ENCODE measurements around the gene HVCN1.
"Not testable (repeated sequence)": the region's sequence is repeated elsewhere in the genome, so short reads cannot be mapped to it uniquely, and the experiment has no call there.

The HVCN1 gene, protein sequence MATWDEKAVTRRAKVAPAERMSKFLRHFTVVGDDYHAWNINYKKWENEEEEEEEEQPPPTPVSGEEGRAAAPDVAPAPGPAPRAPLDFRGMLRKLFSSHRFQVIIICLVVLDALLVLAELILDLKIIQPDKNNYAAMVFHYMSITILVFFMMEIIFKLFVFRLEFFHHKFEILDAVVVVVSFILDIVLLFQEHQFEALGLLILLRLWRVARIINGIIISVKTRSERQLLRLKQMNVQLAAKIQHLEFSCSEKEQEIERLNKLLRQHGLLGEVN

DNA sequence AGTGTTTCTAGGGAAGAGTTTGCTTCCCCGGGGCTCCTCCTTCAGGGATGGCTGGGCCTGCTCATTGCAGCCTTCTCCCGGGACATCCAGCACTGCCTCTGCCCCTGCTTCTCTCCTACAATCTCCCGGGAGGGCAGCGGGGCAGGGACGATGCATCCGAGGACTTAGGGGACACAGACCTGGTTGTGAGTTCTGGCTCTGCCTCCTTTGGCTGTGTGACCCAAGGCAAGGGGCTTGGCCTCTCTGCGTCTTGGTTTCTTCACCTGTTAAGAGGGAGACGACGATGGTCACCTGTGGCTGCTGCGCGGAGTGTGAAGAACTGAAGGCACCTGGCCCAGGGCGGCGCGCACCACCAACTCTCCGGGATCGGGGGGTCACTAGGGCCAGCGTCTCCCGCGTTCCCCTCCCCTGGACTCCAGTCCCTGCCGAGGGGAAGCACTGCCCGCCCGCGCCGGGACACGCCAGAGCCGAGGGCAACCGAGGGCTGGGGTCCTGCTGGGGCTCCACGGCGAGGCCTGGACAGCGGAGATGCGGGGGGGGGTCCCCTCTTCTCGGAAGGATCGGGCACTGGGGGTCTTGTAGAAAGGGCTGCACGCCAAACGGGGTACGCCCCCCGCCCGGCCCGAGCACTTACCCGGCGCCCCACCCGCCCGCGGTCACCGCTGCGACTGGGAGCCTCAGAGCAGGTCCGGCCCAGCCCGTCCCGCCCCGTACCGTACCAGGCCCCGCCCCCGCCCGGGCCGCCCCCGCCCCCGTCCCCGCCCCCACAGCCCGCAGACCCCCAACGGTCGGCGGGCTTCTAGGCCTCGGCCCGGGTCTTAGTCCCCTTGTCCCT lies at the start of gene HVCN1:
HVCN1 (minus strand) TSS at position 670 of the 835 bp plus-strand sequence. CDS start 5,870 bp downstream, outside the sequence.
- no peak for DNase-seq

DNA sequence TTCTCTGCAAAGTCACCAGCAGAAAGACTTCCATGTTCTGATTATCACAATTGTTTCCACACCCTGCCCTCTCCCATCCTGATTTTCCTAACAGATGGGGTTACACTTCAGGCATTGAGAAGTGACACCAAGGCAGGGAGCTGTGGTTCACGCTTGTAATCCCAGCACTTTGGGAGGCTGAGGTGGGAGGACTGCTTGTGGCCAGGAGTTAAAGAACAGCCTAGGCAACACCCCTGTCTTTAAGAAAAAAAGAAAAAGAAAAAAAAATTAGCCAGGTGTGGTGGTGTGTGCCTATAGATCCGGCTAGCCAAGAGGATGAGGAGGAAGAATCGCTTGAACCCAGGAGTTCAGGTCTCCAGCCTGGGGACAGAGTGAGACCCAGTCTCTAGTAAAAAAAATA lies 48.6 kb upstream of the HVCN1 start:
- no peak for DNase-seq

DNA sequence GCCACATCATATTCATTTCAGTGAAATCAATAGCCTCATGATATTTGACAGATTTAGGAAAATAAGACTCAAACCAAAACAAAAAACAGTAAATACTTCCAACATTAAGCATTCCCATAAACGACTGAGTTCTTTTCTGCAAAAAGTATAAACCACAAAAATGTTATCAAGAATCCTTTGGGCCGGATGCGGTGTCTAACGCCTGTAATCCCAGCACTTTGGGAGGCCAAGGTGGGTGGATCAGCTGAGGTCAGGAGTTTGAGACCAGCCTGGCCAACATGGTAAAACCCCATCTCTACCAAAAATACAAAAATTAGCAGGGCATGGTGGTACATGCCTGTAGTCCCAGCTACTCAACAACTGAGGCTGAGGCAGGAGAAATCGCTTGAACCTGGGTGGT lies 48.1 kb upstream of the HVCN1 start:
- DNase-seq = not testable (repeated sequence)

DNA sequence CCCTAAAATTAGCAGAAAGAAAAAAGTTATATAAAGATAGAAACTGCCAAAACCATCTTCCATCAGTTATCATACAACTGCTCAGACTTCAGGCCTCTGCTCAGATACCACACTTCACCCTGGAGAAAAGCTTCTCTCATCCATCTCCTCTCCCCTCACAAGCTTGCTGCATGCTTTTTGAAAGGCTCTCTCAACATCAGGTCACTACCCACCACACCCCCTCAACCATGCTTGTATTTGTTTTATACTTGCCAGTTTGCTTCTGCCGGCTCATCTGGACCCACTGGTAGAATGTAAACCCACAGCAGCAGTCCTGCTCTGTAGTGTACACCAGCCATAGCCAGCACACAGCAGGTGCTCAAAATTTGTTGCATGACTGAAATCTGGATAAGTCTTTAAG lies 45.0 kb upstream of the HVCN1 start:
- no peak for DNase-seq

DNA sequence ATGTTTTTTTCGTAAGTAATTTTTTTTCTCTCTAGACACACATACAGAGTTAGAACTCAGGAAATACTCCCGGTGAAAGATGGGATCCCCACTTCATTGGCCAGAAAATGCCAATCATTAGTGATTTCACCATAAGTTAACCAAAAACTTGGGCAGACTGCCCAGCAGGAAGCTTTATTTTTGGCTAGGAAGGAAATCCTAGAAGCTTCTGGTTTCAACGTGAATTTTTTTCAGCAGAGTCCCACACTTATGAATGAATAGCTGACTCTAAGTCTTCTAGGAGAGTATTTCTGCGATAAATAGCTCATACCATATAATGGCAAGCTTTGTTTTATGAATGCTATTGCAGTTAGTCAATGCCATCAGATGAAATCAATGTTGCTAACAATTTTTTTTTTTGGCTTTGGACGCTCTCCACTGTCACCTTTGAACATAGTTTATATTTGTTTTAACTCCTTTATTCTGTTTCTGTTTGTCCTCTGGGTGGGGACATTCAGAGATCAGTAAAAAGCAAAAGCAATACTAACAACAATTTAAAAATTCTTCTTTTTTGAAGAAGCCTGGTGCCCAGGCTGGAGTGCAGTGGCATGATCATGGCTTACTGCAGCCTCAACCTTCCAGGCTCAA lies 44.3 kb upstream of the HVCN1 start:
- DNase-seq = no peak

DNA sequence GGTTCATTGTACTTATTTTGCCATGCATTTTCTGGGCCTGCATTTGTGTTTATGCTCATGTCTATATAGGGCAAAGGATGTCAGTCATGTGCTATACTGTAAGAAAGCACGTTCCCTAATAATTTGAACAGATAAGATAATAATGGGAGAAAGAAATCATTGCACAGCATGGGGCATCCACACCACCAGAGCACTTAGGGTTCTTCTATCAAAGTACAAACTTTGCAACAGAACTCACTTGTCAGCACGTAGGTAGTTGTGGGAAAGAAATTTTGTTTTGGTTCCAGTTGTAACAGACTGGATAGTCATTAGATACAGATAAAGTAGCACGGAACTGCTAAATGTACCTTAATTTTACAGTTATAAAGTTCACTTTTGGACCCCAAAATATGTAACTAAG lies 43.7 kb upstream of the HVCN1 start:
- DNase-seq = no peak

DNA sequence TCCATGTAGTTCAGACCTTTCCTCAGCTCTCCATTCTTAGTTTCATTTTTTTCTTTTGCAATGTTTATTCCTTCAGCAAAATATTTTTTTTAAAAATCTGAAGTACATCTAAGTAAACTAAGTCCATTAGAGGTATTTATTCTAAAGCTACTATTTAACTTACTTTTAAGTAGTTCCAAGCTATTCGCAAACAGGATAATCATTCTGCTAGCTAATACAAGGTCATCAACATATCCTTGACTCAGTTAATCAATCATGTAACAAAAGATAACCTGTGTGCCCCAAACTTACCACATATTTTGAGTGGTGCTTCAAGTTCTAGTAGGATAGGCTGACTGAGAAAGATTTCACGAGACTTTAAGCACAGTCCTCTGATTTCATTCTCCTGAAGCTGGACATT lies 42.6 kb upstream of the HVCN1 start:
- no peak for DNase-seq

DNA sequence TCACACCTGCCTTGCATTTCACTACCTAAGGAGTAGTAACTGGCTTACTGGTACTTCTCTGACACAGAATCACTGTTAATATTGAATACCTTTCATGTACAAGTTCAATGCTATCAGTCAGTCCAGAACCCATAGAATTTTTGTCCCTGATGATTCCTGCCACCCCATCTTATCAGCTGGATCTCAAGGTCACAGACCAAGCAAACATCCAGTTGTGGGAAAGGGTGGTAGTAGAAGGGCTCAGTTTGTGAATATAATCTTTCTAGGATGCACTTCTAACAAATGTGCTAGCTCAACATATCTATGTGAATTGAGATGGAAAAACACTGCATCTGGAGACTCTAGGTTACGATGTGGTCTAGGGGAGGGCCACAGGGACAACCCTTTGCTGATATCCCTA lies 39.7 kb upstream of the HVCN1 start:
- no peak for DNase-seq

DNA sequence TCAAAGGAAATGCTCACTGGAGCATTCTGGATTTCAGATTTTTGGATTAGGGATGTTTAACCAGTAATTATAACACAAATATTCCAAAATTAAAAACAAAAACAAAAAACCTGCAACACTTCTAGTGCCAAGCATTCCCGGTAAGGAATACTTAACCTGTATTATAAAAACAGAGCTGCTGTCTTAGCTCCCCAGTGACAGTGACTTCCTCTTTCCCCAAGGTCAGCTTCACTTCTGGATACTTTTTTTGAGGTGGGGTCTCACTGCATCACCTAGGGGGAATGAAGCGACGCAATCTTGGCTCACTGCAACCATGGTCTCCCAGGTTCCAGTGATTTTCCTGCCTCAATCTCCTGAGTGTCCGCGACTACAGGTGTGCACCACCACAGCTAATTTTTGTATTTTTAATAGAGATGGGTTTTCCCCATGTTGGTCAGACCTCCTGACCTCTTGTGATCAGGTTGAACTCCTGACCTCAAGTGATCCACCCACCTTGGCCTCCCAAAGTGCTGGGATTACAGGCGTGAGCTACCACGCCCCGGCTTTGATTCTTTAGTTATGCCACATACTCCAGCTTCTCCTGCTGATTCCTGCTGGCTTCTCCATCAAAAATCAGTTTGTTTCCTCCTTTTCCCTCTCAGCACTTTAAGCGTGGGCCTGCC lies 37.9 kb upstream of the HVCN1 start:
- no peak for DNase-seq

DNA sequence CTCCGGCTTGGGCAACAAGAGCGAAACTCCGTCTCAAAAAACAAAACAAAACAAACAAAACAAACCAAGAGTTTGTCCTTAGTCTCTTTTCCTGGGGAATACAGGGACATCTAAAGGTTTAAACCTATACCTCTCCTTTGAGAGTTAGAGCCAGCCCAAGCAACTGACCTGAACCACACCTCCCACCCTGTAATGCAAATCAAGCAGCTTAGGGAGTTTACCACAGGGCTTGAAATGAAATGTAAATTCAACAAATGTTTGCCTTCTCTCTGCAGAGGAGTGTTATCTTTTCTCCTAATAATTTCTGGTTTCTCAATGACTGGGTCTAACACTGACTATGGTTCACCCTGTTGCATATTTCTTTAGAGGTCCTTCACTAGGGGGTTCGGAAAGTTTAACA lies 37.1 kb upstream of the HVCN1 start:
- no peak for DNase-seq

DNA sequence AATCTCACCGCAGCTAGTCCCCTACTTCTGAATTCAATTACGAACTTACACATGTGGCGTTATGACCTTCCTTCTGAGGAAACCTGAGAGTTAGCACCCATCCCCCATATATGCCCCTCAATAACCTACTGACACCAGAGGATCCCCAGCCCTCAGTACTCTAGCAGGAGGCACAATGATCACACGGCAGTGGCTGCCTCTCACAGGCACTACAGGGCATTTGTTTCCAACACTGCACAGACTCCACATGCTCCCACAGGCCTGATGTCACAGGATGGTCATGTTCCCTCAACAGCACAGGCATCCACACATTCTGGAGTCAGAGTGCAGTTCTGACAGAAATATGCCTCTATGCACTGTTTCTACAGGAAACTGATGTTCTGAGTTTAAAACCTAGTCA lies 36.4 kb upstream of the HVCN1 start:
- no peak for DNase-seq

DNA sequence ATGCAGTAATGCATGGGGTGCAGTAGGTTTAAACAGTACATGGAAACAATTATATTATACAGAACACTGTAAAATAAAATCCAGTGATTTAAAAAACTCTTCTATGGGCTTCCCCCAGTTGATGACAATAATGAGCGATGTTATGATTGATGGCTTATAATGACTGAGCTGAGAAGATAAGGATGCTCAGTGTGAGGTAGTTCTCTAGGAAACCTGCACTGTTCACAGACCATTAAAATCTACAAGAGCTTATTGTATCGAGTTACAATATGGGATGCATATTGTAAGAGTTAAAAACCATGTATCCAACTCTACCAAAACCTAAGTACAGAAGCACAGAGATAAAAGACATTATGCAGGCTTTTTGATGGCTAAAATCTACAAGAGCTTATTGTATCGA lies 34.0 kb upstream of the HVCN1 start:
- not testable (repeated sequence) for DNase-seq

DNA sequence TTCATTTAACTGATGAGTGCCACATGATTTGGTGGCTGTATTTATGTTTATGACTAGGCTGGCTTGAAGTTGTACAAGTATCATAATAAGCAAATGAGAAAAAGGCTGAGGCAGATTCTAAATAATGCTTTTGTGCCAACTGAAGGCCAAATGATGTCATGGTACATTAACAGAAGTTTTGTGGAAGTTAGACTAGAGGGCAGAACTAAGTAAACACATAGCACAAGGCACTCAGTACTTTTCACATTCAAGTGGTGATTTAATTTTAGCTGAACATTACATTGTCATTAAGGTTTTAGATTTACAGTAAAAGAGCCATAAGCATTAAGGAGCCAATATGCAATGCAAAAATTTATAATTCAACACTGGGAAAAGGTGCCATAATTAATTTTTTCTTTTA lies 32.7 kb upstream of the HVCN1 start:
- DNase-seq = no peak

DNA sequence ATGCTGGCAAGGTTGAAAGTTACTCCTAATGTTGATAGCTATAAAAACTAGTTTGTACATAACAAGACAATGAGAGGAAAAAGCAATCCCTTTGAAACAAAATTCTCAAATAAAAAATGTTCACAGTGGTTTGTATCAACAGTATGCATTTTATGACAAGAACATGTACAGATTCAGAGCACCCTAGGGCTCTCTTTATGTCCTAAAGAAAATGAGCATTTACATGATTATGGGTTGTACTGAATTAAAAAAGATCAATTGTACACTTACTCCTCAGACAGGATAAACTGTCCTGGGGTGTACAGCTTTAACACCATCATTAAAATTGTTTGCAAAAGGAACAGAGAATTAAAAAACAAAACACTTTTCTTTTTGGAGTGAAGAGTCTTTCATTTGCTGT lies 31.6 kb upstream of the HVCN1 start:
- no peak for DNase-seq

DNA sequence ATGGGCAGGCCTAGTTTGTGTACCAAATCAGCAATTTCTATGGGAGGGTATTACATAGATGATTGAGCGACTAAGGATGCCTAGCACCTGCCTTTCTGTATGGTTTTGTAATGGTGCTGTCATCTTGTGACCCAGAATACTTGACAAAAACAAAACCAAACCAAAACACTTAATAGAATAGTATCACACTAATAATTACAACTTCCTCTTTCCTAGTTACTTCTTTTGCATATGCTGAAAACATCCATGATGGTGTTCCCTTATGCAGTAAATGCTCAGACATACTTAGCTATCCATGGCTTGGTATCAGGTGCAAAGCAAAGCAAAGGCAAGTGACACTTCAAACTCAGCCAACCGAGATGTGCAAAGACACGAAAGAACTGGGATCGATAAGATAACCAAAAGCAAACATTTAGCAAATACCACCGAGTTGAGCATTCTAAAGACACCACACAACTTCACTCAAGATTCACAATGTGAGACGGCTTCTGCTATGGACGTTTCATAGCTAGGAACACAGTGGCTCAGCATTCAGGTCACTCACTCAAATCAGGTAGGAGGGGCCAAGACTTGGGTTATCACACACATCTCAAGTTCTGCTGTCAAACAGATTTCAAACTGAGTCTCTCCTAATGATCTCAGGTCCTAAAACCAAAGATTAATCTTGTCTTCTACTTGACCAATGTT lies 29.4 kb upstream of the HVCN1 start:
- DNase-seq = no peak

DNA sequence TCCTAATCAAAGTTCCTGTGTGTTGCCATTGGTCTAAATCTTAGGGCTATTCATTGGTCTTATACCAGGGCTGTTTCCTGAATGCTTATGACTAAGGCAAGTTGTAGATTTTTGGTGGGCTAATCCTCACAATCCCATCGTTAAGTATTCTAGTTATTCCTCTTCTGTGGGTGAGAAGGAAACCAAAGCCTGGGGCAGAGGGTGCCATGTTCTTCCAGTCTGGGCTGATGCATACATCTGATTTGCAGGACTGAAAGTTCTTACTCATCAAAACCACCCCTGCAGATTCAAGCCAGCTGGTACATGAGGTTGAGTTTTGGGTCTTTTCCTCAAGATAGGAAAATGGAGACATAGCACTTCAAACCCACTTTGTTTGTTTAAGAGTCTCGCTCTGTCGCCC lies 28.1 kb upstream of the HVCN1 start:
- no peak for DNase-seq

DNA sequence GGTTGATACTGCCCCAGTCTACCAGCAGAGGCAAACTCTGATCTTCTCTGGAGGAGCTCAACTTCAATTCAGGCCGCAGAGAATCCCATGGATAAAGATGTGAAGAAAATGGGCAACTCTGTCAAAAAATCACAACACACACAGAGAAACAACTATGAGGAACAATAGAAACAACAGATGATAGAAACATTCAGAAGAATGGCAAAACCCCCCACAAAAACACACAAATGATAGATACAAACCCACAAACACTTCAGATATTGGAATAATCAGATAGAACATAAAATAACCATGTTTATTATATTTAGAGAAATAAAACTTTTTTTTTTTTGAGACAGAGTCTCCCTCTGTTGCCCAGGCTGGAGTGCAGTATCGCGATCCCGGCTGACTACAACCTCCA lies 20.0 kb upstream of the HVCN1 start:
- no peak for DNase-seq

DNA sequence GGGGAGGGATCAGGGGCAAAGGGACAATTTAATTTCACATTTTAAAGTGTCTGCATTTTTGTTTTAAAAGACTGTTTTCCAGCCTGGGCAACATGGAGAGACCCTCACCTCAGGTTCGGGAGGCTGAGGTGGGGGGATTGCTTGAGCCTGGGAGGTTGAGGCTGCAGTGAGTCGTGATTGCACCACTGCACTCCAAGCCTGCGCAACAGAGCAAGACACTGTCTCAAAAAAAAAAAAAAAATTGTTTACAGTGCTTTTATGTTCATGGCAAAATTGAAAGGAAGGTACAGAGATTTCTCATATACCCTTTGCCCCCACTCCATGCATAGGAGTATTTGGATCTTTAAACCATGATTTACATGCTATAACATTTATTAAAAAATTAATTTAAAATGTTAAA lies 16.4 kb upstream of the HVCN1 start:
- no peak for DNase-seq

DNA sequence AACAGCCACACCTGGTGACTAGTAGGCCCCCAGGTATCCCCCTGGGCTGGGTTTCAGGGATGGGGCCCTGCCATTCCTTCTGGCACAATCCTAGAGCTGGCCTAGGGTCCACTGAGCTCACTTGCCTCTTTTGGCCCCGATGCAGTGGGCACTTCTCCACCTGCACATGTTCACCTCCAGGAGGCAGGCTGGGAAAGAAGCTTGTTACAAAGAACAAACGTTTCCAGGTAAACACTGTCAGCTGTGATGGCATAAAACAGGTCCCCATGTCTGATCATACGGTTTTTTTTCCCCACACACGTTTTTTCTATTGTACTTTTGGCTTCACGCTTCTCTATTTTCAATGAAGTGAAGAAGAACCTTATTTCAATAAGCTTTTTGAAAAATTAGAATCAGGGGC lies 15.8 kb upstream of the HVCN1 start:
- no peak for DNase-seq

DNA sequence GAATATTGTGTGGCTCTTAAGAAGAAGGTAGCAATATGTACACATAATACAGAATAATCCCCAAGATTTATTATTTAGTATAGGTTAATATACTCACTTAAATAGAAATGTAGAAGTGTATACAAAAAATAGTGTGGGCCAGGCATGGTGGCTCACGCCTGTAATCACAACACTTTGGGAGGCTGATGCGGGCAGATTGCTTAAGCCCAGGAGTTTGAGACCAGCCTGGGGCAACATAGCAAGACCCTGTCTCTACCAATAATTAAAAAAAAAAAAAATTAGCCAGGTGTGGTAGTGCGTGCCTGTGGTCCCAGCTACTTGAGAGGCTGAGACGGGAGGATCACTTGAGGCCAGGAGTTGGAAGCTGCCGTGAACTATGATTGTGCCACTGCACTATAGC lies 15.3 kb upstream of the HVCN1 start:
- DNase-seq = no peak

DNA sequence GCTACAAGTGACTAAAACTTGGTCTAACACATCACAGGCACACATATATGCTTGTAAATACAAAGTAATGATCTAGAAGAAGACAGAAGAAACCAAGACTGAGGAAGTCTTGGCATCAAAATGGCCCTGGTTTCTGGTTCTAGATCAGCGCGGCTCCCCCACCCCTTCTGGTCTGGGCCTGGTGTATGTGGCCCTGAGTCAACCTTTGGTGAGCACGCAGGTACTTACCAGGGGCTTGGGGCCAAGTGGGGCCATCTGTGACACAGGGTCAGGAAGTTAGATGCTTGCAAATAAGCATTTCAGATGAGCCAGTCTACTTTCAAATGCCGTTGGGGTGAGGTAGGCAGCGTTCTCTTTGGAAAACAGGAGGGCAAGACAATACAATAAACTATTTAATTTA lies 13.2 kb upstream of the HVCN1 start:
- DNase-seq = no peak

DNA sequence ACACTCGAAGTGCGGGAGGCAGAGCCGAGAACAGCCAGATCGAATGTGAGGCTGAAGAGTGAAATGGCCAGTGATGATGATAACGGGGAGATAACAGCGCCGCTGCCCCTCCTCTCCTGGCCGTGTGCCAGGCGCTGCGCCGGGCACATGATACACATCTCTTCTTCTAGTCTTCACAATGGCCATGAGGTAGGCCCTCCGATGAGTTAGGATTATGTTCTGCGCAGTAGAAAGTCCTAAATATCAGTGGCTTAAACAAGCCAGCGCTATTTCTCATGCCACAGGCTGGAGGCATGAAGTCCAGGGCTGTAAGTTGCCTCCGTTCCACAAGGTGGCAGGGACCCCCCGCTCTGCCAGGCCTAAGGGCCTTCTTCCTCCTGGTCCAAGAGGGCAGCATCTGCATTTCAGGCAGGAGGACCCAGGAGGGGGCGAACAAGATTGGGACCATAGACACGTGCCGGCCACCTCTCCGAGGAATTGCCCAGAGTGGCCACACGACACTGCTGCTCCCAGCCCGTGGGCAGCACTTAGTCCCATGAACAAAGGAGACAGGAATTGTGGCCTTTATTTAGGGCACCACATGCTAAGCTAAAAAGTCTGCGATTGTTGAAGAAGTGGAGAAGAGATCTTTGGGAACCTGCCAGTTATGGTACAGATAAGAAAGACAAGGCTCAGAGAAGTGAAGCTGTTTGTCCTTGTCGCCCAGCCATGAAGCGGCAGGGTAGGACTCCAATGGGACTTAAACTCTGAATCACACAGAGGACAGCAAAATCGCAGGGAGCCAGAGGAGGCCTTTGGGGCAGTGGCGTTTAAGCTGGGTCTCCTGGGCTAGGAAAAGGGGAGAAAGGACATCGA lies 10.9 kb upstream of the HVCN1 start:
- DNase-seq = no peak
